Smooth muscle cell of the brain vasculature (primary cell): Measurements from ENCODE around the gene RGS9BP.
"Not testable (repeated sequence)": the region's sequence is repeated elsewhere in the genome, so short reads cannot be mapped to it uniquely, and the experiment has no call there.

Experiments used
- DNase-seq: peaks from one replicate; pipeline ENCODE4 v3.0.0-alpha.2; 2012; ENCODE audit warnings: low read depth, low spot score

The RGS9BP gene

GRCh38 chr19:32694851-32695250, 19.2 kb downstream of the RGS9BP start:
- not testable (repeated sequence) for DNase-seq

GRCh38 chr19:32695506-32695905, 19.9 kb downstream of the RGS9BP start:
- not testable (repeated sequence) for DNase-seq

- DNase-seq, result not testable (repeated sequence)
These were observed 21.1 kb downstream of the RGS9BP start for GRCh38 chr19:32696771-32697170.

GRCh38 chr19:32700129-32700528, 24.5 kb downstream of the RGS9BP start:
- not testable (repeated sequence) for DNase-seq

GRCh38 chr19:32702010-32702409, 26.4 kb downstream of the RGS9BP start:
- no peak for DNase-seq

GRCh38 chr19:32704006-32704405, 28.4 kb downstream of the RGS9BP start:
- DNase-seq, result not testable (repeated sequence)

GRCh38 chr19:32708457-32708856, 32.8 kb downstream of the RGS9BP start:
- DNase-seq, result no peak

GRCh38 chr19:32709032-32709431, 33.4 kb downstream of the RGS9BP start:
- no peak for DNase-seq

- no peak for DNase-seq
These were observed 36.1 kb downstream of the RGS9BP start for GRCh38 chr19:32711747-32712146.

- not testable (repeated sequence) for DNase-seq
These were observed 40.6 kb downstream of the RGS9BP start for GRCh38 chr19:32716203-32716602.

- DNase-seq, result no peak
These were observed 41.8 kb downstream of the RGS9BP start for GRCh38 chr19:32717496-32717895.

- no peak for DNase-seq
These were observed 42.6 kb downstream of the RGS9BP start for GRCh38 chr19:32718286-32718685.

- DNase-seq, result no peak
These were observed 44.0 kb downstream of the RGS9BP start, which contains the start of gene TDRD12 for GRCh38 chr19:32719611-32720059. Gene TDRD12, plus strand, starts transcription at chr19:32719767. Its CDS starts 306 bp downstream, at chr19:32720073.

GRCh38 chr19:32720216-32720935, 44.7 kb downstream of the RGS9BP start:
- DNase-seq, result no peak

GRCh38 chr19:32720936-32721250, 45.2 kb downstream of the RGS9BP start:
- no peak for DNase-seq
